SK-N-MC (cell line): ENCODE results near the gene GABBR2.

Experiments used
- EZH2 ChIP-seq: fragments of 200-600 bp; sonication (generic); IDR thresholded peaks from one replicate; pipeline ENCODE4 v1.6.1; 2017; ENCODE audit warnings: antibody characterized with exemption
- POLR2AphosphoS5 ChIP-seq: IDR thresholded peaks from 2 replicates; pipeline ENCODE4 v1.6.1; 2012; ENCODE audit warnings: mild to moderate bottlenecking, low read depth, low read length, borderline replicate concordance

DNA sequence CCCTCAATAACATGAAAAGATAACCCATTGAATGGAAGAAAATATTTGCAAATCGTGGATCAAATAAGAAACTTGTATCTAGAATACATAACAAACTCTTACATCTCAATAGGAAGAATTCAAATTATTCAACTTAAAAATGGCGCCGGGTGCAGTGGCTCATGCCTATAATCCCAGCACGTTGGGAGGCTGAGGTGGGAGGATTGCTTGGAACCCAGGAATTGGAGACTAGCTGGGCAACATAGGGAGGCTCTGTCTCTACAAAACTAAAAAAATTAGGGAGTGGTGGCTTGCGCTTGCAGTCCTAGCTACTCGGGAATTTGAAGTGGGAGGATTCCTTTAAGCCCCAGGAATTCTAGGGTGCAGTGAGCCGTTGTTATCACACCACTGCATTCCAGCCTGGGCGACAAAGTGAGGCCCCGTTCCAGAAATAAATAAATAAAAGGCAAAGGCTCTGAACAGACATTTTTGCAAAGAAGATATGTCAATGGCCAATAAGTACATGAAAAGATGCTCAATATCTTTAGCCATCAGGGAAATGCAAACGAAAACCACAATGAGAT is 431.7 kb downstream of the GABBR2 start:
- TF ChIP-seq EZH2 (no peak), POLR2AphosphoS5 (no peak)
